Gastrocnemius medialis (tissue), 4 donors: ENCODE results near the gene CMC1.

ENCODE experiments used
- CTCF ChIP-seq, 5 experiments: fragments of 450-650 bp in 3 of 5; fragments of 200-600 bp in 2 of 5; sonication (generic) in 2 of 5; IDR thresholded peaks in 4 of 5; conservative IDR thresholded peaks in 1 of 5; 1 replicate in 4 of 5; 2 replicates in 1 of 5; pipeline ENCODE4 v1.5.1; 2016 to 2019; ENCODE audit warnings: antibody characterized with exemption in 5 of 5, mild to moderate bottlenecking in 3 of 5, moderate library complexity in 3 of 5
- POLR2A ChIP-seq, 2 donors: fragments of 450-650 bp; IDR thresholded peaks; one replicate each; pipeline ENCODE4 v1.6.1; 2017; ENCODE audit warnings: antibody characterized with exemption in 2 of 2, mild to moderate bottlenecking in 2 of 2, moderate library complexity in 2 of 2

GRCh38 chr3:28278918-28279317 lies 37.5 kb downstream of the CMC1 start:
- no peak for TF ChIP-seq CTCF (IDR thresholded peaks at IDR 0.05 in 4 of 5, conservative IDR thresholded peaks at IDR 0.05 in 1 of 5)
- no peak for TF ChIP-seq POLR2A (IDR thresholded peaks at IDR 0.05)
